Activated T-cell treated with anti-CD3 and anti-CD28 coated beads, Interleukin-2, amount 50 U/mL, for 24 hours (primary cell): ENCODE data around the gene ABCC8.

Experiments used
- DNase-seq: peaks from one replicate; pipeline ENCODE4 v3.0.0-alpha.2; 2020
- H3K27ac Mint-ChIP-seq: 2 replicates; pipeline ENCODE4 v1.8.0; 2020; ENCODE audit warnings: mild to moderate bottlenecking, mixed read lengths
- H3K27me3 Mint-ChIP-seq: 2 replicates; pipeline ENCODE4 v1.8.0; 2020; ENCODE audit warnings: mixed read lengths
- H3K36me3 Mint-ChIP-seq: 2 replicates; pipeline ENCODE4 v1.8.0; 2020; ENCODE audit warnings: low read depth, mixed read lengths
- H3K4me1 Mint-ChIP-seq: 2 replicates; pipeline ENCODE4 v1.8.0; 2020; ENCODE audit warnings: low read depth, mixed read lengths
- H3K4me3 Mint-ChIP-seq: 2 replicates; pipeline ENCODE4 v1.8.0; 2020; ENCODE audit warnings: mild to moderate bottlenecking, moderate library complexity, mixed read lengths
- H3K9me3 Mint-ChIP-seq: 2 replicates; pipeline ENCODE4 v1.8.0; 2020; ENCODE audit warnings: mixed read lengths

ABCC8 gene

DNA sequence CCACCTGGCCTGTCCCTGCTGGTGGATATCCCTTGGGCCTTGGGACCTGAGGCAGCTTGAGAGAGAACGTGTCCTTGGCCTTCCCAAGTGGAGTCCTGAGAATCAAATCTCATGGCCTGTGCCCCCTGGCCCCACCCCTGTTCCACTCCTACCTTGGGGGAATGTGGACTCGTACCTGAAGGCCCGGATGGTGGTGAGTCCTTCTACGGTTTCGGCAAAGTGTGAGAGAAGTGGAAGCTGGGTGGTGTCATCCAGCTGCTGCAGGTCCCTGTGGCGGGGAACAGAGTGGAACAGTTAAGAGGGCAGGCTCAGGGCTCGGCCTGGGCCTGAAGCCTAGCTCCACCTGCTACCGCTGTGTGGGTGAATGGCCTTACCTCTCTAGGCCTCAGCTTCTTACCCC lies 74.2 kb downstream of the ABCC8 start:
- H3K9me3 Mint-ChIP-seq = no peaks in the 10 kb centered on the region
- H3K4me3 Mint-ChIP-seq = no peak overlapping the region
- DNase-seq = no peak
- no peak overlapping the region for H3K27ac Mint-ChIP-seq
- no peaks in the 10 kb centered on the region for H3K4me1 Mint-ChIP-seq
- H3K27me3 Mint-ChIP-seq = no peaks in the 10 kb centered on the region
- H3K36me3 Mint-ChIP-seq = no peaks in the 10 kb centered on the region

DNA sequence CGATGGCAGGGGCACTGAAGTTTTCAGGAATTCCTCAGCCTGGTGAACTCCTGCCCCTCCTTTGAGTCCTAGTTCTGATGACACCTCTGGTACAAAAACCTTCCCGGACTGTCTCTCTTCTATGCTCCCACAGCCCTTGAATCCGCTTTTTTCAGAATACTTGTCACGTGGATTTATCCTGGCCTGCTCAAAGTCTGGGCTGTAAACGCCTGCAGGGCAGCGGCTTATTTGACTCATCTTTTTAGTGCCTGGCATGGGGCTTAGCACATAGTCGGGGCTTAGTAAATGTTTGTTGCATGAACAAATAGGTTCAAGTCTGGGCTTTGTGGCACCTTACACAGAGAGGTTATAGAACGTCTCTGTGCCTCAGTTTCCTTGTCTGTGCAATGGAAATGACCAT lies 74.8 kb downstream of the ABCC8 start:
- no peaks in the 10 kb centered on the region for H3K9me3 Mint-ChIP-seq
- no peaks in the 10 kb centered on the region for H3K27me3 Mint-ChIP-seq
- no peak overlapping the region for H3K27ac Mint-ChIP-seq
- no peak overlapping the region for H3K4me3 Mint-ChIP-seq
- H3K4me1 Mint-ChIP-seq = no peaks in the 10 kb centered on the region
- no peaks in the 10 kb centered on the region for H3K36me3 Mint-ChIP-seq
- DNase-seq = no peak

DNA sequence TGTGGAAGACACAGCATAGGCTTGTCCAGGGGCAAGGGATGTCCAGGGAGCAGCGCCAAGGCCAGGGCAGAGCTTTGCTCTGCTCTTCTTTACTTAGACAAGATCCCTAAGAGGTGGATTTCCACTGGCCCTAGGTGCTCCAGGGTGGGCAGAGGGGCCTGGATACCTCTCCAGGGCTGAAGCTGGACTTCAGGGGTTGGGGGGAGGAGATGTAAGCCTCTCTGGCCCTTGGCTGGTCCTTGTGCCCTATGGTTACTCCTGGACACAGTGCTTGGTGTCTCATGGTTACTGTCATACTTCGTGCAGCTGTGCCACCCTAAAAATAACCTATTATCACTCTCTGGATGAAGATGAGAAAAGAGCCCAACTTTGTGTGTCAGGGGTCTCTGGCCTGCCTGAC lies 75.3 kb downstream of the ABCC8 start:
- H3K4me3 Mint-ChIP-seq = no peak overlapping the region
- no peak for DNase-seq
- no peaks in the 10 kb centered on the region for H3K36me3 Mint-ChIP-seq
- H3K27ac Mint-ChIP-seq = no peak overlapping the region
- H3K4me1 Mint-ChIP-seq = no peaks in the 10 kb centered on the region
- H3K27me3 Mint-ChIP-seq = no peaks in the 10 kb centered on the region
- H3K9me3 Mint-ChIP-seq = no peaks in the 10 kb centered on the region

DNA sequence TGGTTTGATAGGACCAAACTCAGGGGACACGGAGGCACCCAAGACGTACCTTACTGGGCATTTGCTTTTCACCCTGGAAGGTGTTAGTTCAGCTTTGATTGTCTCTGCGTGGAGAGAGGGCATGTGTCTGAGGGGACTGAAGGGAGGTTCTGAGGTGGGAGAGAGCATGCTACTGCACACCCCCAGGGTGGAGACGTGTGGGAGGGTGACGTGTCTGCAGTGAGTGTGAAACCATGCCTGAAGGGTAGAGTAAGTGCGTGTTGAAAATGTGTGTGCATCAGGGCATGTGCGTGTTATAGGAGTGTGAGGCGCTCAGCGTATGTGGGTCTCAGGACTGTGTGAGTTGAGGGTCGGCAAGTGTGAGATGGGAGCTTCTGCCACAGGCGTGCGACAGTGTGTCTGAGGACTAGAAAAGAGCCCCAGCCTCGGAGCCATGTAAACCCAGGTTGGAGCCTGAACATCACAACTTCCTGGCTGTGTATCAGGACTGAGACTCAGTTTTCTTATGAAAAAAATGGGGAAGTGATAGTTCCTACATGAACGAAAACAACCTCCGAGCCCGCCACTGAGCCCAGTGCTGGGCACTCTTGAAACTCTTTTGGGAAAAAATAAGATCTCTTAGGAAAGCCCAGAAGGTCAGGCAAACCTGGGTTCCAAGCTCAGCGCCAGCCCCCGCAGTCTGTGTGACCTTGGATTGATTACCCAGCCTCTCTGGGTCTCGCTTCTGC lies 76.4 kb downstream of the ABCC8 start:
- Mint-ChIP-seq H3K27me3 (no peaks in the 10 kb centered on the region), H3K36me3 (no peaks in the 10 kb centered on the region), H3K9me3 (no peaks in the 10 kb centered on the region), H3K4me3 (no peak overlapping the region), H3K27ac (no peak overlapping the region), H3K4me1 (no peaks in the 10 kb centered on the region)
- DNase-seq = no peak

DNA sequence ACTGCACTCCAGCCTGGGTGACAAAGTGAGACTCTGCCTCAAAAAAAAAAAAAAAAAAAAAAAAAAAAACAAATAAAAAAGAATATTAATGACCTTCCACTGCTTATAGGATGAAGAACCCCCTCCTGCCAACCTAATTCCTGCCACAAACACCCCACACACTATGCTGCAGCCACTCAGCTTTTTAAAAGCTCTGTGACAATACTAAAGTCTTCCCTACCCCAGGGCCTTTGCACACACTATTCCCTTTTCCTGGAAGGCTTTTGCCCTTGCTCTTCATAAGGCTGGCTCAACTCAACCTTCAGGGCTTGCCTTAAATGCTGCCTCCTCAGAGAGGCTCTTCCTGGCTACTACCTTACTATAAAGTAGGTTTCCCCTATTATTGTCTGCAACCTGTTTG lies 77.4 kb downstream of the ABCC8 start:
- H3K27me3 Mint-ChIP-seq = no peaks in the 10 kb centered on the region
- no peak for DNase-seq
- H3K36me3 Mint-ChIP-seq = no peaks in the 10 kb centered on the region
- no peaks in the 10 kb centered on the region for H3K9me3 Mint-ChIP-seq
- no peak overlapping the region for H3K27ac Mint-ChIP-seq
- no peaks in the 10 kb centered on the region for H3K4me1 Mint-ChIP-seq
- no peak overlapping the region for H3K4me3 Mint-ChIP-seq

DNA sequence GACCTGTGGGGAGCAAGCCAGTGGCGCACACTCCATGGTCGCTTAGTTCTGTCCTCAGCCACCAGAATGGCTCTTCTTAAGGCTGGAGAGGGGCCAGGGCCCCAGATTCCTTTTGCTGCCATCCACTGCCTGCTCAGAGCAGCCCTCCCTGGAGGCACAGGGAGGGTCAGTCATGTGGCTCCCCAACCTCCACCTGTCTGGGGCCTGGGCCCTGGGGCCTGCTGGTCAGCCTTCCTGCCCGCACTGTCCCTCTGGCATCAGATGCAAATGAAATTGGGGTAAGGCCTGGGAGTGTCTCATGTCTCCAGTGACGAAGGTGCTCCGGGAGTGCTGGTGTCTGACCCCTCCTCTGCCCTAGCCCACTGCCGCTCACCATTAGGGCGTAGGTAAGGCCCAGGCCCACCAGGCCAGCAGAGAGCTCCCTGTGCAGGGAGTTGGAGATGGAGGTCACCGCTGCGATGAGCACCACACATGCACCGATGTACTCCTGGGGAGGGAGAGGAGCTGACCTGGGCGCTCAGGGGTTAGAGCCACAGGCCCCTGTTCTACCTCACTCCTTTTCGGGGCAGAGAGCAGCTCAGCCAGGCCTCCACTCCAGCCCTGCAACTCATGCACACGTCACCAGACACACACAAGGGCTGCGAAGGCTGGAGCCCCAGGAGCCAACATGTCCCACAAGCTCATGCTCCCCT lies 79.2 kb downstream of the ABCC8 start:
- Mint-ChIP-seq H3K27me3 (no peaks in the 10 kb centered on the region), H3K27ac (no peak overlapping the region), H3K9me3 (no peaks in the 10 kb centered on the region), H3K4me3 (no peak overlapping the region), H3K36me3 (no peaks in the 10 kb centered on the region), H3K4me1 (no peaks in the 10 kb centered on the region)
- no peak for DNase-seq

DNA sequence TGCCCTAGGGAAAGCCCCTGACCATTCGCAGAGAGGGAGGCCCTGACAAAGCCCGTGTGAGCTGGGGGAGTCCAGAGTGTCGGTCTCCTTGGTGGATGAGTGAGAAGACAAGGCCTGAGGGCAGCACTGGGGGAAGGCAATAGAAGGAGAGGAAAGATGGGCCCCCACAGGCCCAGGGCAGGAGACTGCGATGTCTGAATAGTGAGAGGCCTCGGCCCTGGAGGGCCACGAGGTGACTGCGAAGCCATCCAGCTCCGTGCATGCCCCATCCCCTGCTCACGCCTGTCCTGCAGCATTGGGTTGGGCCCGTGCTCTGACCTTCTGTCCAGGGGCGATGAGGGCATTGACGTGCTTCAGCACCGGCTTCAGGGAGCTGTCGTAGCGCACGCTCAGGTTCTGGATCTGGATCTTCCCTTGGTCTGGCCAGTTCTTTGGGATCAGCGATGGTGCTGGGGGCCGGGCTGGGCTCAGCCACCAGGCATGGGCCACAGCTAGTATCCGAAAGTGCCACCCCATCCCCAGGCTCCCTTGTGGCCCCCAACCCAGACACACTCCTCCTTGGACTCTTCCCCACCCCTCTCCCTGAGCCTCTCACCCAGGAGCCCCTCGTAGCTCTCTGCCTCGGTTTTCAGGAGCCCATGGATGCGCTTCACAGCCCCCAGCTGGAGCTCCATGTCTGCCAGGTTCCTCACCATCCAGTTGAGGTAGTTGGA lies 79.9 kb downstream of the ABCC8 start:
- H3K36me3 Mint-ChIP-seq = no peaks in the 10 kb centered on the region
- no peak overlapping the region for H3K27ac Mint-ChIP-seq
- H3K4me1 Mint-ChIP-seq = no peaks in the 10 kb centered on the region
- H3K4me3 Mint-ChIP-seq = no peak overlapping the region
- no peaks in the 10 kb centered on the region for H3K27me3 Mint-ChIP-seq
- DNase-seq = no peak
- no peaks in the 10 kb centered on the region for H3K9me3 Mint-ChIP-seq

DNA sequence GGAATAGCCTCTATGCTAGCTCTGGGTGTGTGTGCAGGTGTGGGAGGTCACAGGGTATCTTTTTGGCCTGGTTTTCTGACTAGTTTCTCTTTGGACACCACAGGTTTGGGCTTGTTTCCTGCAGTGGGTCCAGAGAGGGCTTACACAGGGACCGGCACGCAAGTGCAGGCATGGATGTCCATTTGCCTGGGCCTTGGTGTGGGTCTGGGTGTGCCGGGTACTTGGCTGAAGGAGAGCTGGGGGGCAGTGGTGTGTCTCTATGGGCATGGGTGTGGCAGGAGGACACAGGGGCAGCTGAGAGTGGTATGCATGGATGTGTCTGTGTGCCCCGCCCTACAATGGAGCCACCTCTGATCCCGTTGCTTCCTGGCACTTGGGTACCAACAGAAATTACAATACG lies 80.7 kb downstream of the ABCC8 start:
- no peaks in the 10 kb centered on the region for H3K9me3 Mint-ChIP-seq
- H3K36me3 Mint-ChIP-seq = no peaks in the 10 kb centered on the region
- H3K4me1 Mint-ChIP-seq = no peaks in the 10 kb centered on the region
- no peak for DNase-seq
- no peak overlapping the region for H3K4me3 Mint-ChIP-seq
- no peaks in the 10 kb centered on the region for H3K27me3 Mint-ChIP-seq
- H3K27ac Mint-ChIP-seq = no peak overlapping the region

DNA sequence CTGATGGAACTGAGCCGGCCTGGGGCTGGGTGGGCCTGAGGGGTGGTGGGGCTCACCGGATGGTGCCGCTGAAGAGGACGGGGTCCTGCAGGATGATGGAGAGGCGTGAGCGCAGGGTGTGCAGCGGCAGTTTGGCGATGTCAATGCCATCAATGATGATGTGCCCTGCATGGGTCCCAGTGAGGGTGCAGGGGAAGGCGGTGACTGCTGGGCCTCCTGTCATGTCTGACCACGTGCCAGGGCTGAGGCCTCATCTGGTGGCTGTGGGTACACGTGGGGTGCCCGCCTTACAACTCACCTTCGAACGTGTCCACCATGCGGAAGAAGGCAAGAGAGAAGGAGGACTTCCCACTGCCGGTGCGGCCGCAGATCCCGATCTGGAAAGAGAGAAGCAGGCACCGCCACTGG lies 81.1 kb downstream of the ABCC8 start:
- H3K36me3 Mint-ChIP-seq = no peaks in the 10 kb centered on the region
- H3K9me3 Mint-ChIP-seq = no peaks in the 10 kb centered on the region
- H3K27ac Mint-ChIP-seq = no peak overlapping the region
- H3K4me3 Mint-ChIP-seq = no peak overlapping the region
- H3K27me3 Mint-ChIP-seq = no peaks in the 10 kb centered on the region
- DNase-seq = no peak
- H3K4me1 Mint-ChIP-seq = no peaks in the 10 kb centered on the region

DNA sequence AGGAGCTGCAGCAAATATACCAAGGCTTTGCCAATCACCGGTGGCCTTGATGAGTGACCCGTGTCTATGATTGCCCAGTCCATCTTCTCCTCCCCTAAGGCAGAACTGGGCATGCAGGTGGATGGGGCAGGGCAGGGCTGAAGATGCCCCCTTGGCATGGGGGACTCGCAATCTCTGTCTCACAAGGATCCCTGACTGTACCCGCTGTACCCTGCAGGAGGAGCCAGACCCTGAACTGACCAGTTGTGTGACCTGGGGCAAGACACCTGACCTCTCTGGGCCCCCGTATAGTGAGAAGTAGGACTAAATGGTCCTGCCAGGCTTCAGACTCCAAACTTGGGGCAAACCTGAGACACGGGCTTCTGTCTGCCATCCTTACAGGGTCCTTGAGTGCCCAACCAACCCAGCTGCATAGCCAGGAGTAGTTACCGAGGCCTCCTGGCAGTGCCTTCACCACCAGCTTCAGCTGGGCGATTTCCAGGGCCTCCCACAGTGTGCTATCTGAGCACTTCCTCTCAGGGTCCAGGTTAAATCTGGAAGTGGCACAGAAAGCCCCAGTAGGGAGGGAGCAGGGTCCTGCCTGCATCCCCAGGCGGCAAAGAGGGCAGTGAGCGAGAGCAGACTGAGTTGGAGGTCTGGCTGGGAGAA lies 81.8 kb downstream of the ABCC8 start:
- Mint-ChIP-seq H3K4me3 (no peak overlapping the region), H3K27me3 (no peaks in the 10 kb centered on the region), H3K27ac (no peak overlapping the region)

DNA sequence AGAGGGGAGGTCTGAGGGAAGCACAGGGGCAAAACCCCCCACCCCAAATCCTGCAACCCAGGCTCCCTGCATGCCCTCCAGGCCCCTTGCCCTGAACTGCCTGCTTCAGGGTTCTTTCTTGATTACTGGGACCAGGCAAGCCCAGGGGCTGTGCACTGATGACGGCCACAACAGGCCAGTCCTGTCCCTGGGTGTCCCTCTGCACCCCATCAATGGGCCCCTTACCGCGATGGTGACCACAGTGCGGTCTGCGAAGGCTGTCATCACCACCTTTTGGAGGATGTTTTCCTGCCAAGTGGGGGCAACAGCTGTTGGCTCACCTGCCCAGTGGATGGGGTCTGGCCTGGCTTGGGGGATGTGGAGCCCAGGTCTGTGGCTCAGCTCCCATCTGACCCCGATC lies 83.2 kb downstream of the ABCC8 start:
- no peak for DNase-seq
- Mint-ChIP-seq H3K27ac (no peak overlapping the region), H3K4me1 (peaks cover 4% of the 10 kb centered on the region), H3K9me3 (no peaks in the 10 kb centered on the region), H3K4me3 (no peak overlapping the region), H3K36me3 (no peaks in the 10 kb centered on the region), H3K27me3 (no peaks in the 10 kb centered on the region)

More for the DNA sequence above, 81.8 kb downstream of the ABCC8 start:
- no peak for DNase-seq
- Mint-ChIP-seq H3K4me1 (no peaks in the 10 kb centered on the region), H3K36me3 (no peaks in the 10 kb centered on the region), H3K9me3 (no peaks in the 10 kb centered on the region)

DNA sequence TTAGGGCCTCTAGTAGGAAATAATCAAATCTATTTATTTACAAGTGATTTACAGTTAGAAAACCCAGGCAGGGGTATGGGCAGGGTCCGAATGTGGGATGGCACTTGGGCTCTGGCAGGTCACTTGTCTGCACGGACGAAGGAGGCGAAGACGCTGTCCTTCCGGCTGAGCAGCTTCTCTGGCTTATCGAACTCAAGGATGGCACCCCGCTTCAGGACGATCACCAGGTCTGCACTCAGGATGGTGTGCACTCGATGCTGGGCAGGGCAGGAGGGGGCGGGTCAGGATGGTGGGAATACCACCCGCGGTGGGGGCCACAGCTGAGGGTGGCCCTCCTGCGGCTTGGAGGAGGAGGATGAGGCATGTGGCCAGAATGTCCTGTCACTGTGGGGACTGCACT lies 83.8 kb downstream of the ABCC8 start:
- H3K4me1 Mint-ChIP-seq = peaks cover 5% of the 10 kb centered on the region
- no peak for DNase-seq
- no peak overlapping the region for H3K4me3 Mint-ChIP-seq
- no peaks in the 10 kb centered on the region for H3K36me3 Mint-ChIP-seq
- no peaks in the 10 kb centered on the region for H3K27me3 Mint-ChIP-seq
- H3K27ac Mint-ChIP-seq = no peak overlapping the region
- no peaks in the 10 kb centered on the region for H3K9me3 Mint-ChIP-seq

DNA sequence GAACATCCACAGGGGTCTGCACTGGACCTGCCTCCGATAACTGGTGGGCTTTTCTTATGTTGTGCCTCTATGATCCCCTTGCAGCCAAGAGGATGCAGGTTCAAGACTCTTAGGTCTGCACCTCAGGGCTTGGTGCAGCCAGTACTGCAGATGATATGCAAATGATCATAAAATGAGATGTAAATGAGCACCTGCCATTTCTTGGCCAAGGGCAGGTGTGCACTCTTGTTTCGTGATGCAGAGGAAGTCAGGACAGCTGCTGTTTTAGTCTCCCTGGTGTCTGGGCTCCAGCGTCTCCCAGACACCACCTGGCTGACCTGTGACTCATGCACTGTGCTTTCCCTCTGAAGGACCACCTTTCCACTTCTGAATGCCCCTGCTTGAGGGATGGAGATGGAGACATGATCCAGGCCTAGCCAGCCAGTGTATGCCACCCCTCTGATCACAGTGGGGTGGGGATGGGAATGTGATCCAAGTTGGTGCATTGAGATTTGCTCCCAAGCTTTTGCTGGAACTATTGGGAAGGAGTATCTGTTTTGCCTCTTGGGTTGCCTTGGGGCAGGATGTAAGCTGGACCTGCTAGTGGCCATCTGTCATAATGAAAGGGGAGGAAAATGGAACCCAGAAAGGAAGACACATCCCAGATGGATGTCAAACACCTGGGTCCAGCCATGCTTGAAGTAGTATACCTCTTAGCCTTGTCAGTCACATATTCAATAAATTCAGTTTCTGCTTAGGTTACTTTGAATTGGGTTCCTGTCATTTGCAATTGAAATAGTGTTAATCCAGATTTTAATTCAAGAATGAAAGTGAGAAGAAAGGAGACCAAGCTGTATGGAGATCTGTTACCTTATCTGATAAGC lies 84.9 kb downstream of the ABCC8 start:
- DNase-seq = no peak
- Mint-ChIP-seq H3K27ac (no peak overlapping the region), H3K4me3 (no peak overlapping the region)

More for the DNA sequence above, 84.9 kb downstream of the ABCC8 start:
- Mint-ChIP-seq H3K27me3 (peaks cover 8% of the 10 kb centered on the region), H3K9me3 (no peaks in the 10 kb centered on the region), H3K36me3 (no peaks in the 10 kb centered on the region), H3K4me1 (peaks cover 5% of the 10 kb centered on the region)
